Hair follicle dermal papilla cell (primary cell): ENCODE measurements around the gene FSHB. TPM values are rescaled to one million over a fixed set of nuclear protein-coding genes. Genes with fewer than 3 reads are reported as not detected.

ENCODE experiments used
- total RNA-seq: library from RNA; depleted of rRNA; stranded (reverse); fragments of >200 nt; gene quantifications from 2 replicates; pipeline ENCODE4 v1.2.3, GENCODE V29; 2012

Gene FSHB
- not detected in 2 replicates for total RNA-seq

GRCh38 chr11:30230714-30231113 lies at the start of gene FSHB:
TSS of gene FSHB (plus strand) at chr11:30231014. CDS start at chr11:30231903, 889 bp downstream.

Other genes starting within 250 kb of the FSHB start
- gene KCNA4, start 214.0 kb upstream of the FSHB start, total RNA-seq = under 0.01 and 0.65 TPM in 2 replicates
- gene ARL14EP, start 92.1 kb downstream of the FSHB start, total RNA-seq = 22.7 and 28.2 TPM in 2 replicates